Stimulated activated CD4-positive, alpha-beta T cell treated with anti-CD3 and anti-CD28 coated beads, Interleukin-2, amount 100 ng/mL, for 48 hours (primary cell): ENCODE data around the gene TARP.
"Not testable (repeated sequence)": the region's sequence is repeated elsewhere in the genome, so short reads cannot be mapped to it uniquely, and the experiment has no call there.

Source experiments
- DNase-seq, 2 donors: peaks; one replicate each; pipeline ENCODE4 v3.0.0-alpha.2; 2020

Gene TARP

DNA sequence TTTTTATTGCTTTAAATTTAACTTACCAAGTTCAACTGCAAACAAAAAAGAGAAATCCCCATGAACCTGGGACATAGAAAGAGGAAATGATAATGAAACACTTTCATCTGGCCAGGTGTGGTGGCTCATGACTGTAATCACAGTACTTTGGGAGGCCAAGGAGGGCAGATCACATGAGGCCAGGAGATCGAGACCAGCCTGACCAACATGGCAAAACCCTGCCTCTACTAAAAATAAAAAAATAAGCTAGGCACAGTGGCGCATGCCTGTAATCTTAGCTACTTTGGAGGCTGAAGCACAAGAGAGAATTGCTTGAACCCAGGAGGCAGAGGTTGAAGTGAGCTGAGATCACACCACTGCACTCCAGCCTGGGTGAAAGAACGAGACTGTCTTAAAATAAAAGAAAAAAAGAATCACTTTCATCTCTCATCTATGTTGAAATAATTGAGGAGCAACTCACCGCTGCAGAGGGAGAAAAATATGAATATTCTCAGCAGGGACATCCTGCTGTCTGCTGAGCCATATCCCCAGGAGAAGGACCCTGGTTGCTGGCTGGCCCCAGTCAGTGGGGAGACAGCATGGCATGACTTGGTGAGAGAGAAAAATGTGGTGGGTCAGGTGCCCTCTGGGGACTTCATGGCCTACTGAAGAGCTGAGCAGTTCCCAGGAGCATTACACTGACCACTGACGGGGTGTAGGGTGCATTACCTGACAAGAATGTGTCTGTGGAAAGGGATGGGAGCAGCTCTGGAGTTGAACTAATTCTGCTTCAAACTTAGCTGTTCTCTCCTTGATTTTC lies 22.8 kb upstream of the TARP start:
- DNase-seq, result no peak

DNA sequence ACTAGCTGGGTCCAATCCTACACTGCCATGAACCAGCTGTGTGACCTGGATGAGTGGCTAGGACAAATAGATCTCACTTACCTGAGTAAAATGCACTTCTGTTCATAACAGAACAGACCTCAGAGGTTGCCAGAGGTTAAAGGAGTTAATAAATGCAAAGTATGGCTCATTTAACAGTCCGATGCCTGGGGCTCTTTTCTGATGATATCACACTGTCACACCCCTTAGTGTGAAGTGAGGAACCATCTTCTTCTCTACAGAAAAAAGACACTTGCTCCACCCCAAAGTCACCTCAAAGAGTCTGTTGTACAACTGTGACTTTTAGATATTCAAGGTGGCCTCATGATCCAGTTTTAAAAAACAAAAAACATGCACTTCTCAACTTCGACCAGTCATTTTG lies 21.5 kb upstream of the TARP start:
- DNase-seq, result no peak

DNA sequence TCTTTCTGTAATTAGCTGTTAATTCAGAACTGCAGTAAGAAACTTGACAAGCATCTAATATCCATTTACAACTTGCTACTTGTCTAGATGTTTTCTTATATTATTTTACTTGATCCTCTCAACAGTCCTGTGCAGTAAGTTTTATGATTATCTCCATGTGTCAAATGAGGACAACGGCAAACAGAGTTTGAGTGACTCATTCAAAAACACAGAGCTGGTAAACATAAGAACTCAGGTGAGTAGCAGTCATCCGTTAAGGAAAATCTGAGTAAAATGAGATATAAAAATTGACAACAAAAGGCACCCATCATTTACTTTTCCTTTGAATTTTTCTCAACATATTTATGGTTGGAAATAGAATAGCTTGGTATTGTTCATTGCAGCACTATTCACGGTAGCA lies 19.0 kb upstream of the TARP start:
- no peak for DNase-seq

DNA sequence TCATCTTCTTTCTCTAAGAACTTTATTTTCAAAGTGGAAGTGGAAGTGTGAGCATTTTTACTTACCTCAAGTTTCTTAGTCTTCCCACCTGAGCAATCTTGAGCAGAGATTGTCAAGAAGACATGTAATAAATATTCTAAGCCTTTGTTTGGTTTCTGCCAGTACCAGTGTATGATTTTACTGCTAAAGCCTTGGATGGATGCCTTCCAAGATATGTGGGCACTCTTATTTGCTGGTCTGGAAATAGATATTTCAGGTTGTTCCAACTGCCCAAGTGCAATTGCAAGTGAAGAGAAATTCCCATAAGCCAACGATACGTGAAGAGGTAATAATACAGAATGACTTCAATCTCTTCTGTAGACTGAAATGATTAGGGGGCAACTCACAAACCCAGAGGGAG lies 18.2 kb upstream of the TARP start:
- DNase-seq, result no peak

- DNase-seq, result no peak
These were observed 17.7 kb upstream of the TARP start for GRCh38 chr7:38291117-38291647.

DNA sequence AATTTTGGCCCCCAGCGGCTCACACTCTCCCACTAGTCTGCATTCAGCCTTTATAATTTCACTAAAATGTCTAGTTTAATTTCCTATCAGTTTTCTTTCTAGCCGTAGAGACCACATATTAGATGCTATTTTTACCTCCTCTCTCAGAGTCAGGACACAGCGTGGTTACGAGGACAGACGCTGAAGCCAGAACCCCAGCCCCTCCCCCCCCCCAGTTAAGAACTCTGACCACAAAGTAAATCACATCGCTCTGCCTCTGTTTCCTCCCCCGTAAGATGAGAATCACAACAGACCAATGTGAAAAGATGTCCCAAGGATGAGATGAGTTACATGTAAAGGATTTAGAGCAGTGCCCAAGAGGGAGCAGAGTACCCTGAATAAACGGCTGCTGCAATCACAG lies 11.1 kb upstream of the TARP start:
- no peak for DNase-seq

DNA sequence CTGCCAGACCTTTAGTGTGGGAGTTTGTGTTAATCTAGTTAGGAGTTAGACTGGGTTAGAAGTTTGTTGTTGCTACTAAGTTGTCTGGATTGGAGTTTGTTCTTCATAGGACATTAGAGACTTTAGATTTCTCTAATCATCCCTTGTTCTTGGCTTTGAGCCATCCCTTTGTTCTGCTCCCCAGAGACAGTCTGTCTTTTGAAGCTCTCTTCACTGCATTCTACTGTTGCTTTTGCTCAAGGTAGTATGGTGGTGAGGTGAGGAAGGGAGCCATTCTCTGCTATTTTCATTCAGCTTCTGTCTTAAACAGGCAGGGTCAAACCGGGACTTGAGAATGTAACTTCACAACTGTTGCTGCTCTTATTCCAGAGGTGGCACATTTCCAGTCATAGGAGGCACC lies 10.4 kb upstream of the TARP start:
- DNase-seq, result no peak

DNA sequence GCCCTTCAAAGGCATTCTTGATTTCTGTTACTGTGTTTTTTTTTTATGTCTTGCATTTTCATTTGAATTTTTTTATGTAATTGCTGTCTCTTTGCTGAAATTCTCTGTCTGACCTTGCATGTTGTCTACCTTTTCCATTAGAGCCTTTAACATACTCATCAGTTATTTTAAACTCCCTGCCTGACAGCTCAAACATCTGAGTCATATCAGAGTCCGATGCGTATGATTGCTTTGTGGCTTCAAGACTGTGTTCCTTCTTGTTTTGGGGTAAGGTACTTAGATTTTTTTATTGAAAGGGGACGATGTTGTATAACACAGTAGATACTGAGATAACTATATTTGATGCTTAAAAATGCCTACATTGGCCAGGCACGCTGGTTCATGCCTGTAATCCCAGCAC lies 9.7 kb upstream of the TARP start:
- DNase-seq, result no peak

DNA sequence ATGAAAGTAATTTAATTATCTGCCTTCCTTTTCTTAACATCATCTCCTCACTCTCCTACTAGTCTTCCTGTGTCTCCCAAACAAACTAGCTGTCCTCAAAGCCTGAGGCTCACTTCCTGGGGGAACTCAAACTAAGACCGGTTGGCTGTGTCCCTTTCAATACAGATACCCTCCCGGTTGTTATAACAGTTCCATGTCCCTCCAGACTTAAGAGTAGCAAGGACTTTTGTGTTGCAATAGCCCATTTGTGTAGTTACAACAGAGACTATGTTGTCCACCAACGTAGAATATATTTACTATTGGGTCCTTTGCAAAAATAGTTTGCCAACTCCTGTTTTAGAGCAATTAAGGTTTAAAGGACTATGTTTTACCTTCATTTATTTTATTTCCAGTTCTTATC lies 8.6 kb upstream of the TARP start:
- DNase-seq, result no peak

DNA sequence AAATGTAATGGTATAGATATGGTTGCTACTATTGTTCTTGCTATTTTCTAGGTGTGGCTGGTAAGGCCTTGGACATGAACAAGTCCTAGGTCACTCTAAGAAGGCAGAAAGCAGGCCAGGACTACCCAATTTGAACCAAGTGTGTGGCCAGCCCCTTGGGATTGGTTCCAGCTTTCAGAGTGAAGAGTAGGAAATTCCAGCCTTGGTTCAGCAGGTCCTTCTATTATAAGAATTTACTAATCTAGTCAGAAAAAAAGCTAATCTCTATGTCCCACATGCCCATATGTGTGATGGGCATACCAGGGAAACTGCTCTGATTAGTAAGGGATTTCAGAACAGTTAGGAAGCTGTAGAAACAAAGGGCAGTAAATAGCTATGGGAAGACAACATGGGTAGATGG lies 7.8 kb upstream of the TARP start:
- DNase-seq, result no peak

GRCh38 chr7:38280707-38281106 lies 7.3 kb upstream of the TARP start:
- DNase-seq, result no peak

DNA sequence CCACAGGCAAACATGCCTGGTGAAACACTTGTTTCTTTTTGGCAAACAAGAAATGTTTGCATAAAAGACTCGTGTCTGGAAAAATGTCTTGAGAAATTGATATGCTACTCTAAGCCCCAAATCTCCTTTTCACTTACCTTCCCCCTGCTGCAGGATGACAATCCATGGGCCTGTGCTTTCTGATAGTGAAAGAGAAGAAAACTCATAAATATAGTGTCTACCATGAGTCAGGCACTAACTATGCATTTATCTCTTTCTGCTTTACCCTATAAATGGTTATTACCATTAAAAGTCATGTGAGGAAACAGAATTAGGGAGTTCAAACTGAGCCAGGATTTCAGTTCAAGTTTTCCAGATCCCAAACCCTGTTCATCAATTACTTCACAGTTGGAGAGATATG lies 6.6 kb upstream of the TARP start:
- DNase-seq, result no peak

- DNase-seq, result no peak
These were observed 2.9 kb upstream of the TARP start for GRCh38 chr7:38276096-38276877.

DNA sequence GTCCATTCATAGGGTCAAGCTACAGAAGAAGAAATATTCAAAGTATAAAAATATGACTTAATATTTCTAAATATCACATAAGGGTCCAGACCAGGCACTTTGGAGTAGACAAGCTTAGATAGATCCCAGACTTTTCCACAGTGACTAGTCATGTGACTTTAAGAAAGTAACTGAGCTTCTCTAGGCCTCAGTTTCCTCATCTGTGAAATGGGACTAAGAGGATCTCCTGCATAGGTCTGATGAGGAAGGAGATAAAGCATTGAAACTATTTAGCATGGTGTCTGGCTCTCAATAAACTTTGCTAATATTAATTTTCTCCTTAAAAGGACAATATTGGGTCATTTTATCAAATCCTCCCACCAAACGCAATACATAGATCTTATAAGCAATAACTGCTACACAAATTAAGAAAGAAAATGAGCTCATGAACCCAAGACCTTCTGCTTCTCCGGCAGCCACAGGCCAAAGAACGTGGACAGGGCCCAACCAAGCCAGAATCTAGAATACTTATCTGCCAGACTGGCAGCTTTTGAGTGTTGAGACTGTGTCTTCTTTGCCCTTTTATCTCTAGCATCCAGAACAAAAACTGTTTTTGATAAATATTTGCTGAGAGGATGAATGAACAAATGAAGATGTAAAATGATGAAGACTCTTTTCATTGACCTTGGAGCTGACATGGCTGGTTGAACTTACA lies 1.6 kb upstream of the TARP start:
- no peak for DNase-seq

DNA sequence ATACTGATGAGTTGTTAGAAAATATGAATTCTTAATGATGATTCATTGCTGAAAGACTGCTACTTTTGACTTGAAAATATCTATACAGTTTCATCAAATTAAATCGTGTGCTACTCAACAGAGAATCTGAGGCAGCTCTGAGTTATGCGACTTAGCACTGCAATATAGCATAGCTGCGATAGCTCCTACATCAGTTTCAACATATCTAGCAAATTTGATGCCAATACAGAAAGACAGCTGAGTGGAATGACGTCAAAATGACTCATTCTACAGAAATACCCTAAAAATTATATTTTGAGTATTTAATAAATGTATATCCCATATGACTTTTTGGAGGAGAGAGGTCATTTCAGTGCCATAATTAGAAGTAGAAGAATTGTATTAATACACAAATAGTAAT lies 1.1 kb upstream of the TARP start:
- no peak for DNase-seq

- DNase-seq, result not testable (repeated sequence)
These were observed 3.0 kb downstream of the TARP start for GRCh38 chr7:38270405-38270804.

- not testable (repeated sequence) for DNase-seq
These were observed 3.6 kb downstream of the TARP start for GRCh38 chr7:38269704-38270346.

- not testable (repeated sequence) for DNase-seq
These were observed 7.5 kb downstream of the TARP start for GRCh38 chr7:38265958-38266357.

DNA sequence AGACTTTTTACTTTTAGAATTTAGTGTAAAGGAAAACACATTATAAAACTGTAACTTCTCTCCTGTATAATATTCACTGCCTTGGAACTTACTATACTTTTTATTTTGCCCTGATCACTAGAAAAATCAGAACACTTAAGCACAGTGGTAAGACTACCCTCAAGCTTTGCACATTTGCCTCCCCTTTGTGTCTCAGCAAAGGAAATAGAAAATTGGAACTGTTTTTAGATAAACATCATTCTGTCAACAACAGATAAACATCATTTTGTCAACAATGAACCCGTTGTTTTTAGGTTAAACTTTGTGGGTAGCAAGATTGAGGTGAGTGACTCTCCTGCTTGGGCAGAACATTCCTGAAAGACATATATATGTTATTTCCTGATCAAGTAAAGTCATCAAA lies 8.8 kb downstream of the TARP start:
- not testable (repeated sequence) for DNase-seq

DNA sequence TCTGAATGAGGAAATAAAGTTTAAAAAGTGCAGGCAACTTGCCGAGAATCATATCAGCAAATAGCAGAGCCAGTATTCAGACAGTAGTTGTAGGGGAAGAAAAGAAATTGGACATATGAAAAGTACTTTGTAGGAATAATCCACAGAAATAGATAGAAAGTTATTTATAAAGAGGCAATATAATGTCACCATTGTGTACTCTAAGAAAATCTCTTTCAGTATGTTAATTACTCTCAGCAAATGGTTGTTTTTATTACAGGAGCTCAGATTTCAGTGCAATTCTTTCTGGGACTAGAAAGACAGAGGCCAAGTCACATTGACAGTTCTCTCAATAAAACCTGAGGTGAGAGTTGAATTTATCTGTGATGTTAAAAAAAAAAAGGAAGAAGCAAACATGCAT lies 10.2 kb downstream of the TARP start:
- not testable (repeated sequence) for DNase-seq

- DNase-seq, result no peak
These were observed 10.9 kb downstream of the TARP start for GRCh38 chr7:38262545-38262944.

GRCh38 chr7:38262026-38262425 lies 11.4 kb downstream of the TARP start:
- DNase-seq, result not testable (repeated sequence)

DNA sequence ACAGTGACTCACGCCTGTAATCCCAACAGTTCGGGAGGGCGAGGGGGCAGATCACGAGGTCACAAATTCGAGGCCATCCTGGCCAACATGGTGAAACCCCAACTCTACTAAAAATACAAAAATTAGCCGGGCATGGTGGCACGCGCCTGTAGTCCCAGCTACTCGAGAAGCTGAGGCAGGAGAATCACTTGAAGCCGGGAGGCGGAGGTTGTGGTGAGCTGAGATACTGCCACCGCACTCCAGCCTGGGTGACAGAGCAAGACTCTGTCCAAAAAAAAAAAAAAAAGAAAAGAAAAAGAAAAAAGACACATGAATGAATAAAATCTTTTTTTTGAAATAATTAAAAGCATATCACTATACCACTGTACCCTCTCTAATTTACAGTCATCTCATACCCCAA lies 11.8 kb downstream of the TARP start:
- not testable (repeated sequence) for DNase-seq
